H1 (cell line): ENCODE data around the gene ALG11. TPM values are rescaled to one million over a fixed set of nuclear protein-coding genes. Genes with fewer than 3 reads are reported as not detected.

Source experiments
- CTCF ChIA-PET: fragments of 300-600 bp; sonication (Branson Sonifier 250); formaldehyde crosslinking; loops from one replicate; lab custom pipeline; 2021; ENCODE audit not compliant: partially characterized antibody; lab: Charles Lee
- POLR2A ChIA-PET: fragments of 300-600 bp; sonication (Branson Sonifier 250); formaldehyde crosslinking; loops from one replicate; lab custom pipeline; 2021; ENCODE audit warnings: inconsistent platforms; ENCODE audit not compliant: partially characterized antibody; lab: Charles Lee
- DNase-seq, 2 experiments: peaks; one replicate each; pipeline versions ENCODE4 v3.0.0 to v3.0.0-alpha.2; 2010 to 2022; ENCODE audit warnings: low spot score in 2 of 2, low read depth in 1 of 2, mixed read lengths in 1 of 2
- FAIRE-seq: peaks from 2 replicates; lab custom pipeline; 2011; peaks lifted over from hg19 to GRCh38; lab: Jason Lieb, UNC
- H2AFZ ChIP-seq: 2 replicates; pipeline ENCODE4 v1.8.1; 2012; ENCODE audit warnings: low read length, inconsistent platforms
- H2AK5ac ChIP-seq: 2 replicates; pipeline ENCODE4 v1.6.1; 2013; ENCODE audit warnings: low read depth, low read length
- H2BK120ac ChIP-seq: replicated peaks from 2 replicates; pipeline ENCODE3; 2013; ENCODE audit warnings: low read depth, low read length, inconsistent platforms
- H2BK12ac ChIP-seq: 2 replicates; pipeline ENCODE4 v1.6.1; 2013; ENCODE audit warnings: low read depth, low read length
- H2BK15ac ChIP-seq: 2 replicates; pipeline ENCODE4 v1.6.1; 2013; ENCODE audit warnings: low read length
- H2BK20ac ChIP-seq: 2 replicates; pipeline ENCODE4 v1.6.1; 2013; ENCODE audit warnings: low read length
- H2BK5ac ChIP-seq: 2 replicates; pipeline ENCODE4 v1.6.1; 2013; ENCODE audit warnings: low read depth, low read length
- H3K14ac ChIP-seq: 2 replicates; pipeline ENCODE4 v1.6.1; 2013; ENCODE audit warnings: inconsistent platforms; ENCODE audit not compliant: insufficient read length
- H3K18ac ChIP-seq: 2 replicates; pipeline ENCODE4 v1.6.1; 2013; ENCODE audit warnings: low read length; ENCODE audit errors: extremely low read depth
- H3K23ac ChIP-seq: 2 replicates; pipeline ENCODE4 v1.6.1; 2013; ENCODE audit warnings: inconsistent platforms; ENCODE audit not compliant: insufficient read length
- H3K23me2 ChIP-seq: 2 replicates; pipeline ENCODE4 v1.6.1; 2013; ENCODE audit warnings: low read depth, low read length
- H3K27ac ChIP-seq: 2 replicates; pipeline ENCODE4 v1.6.1; 2011; ENCODE audit warnings: low read depth, low read length, inconsistent platforms
- H3K27me3 ChIP-seq, 4 experiments: replicated peaks in 1 of 4; 1 replicate in 1 of 4; 2 replicates in 3 of 4; pipeline versions ENCODE4 v1.6.1 to v1.8.1; 2011 to 2013; ENCODE audit warnings: low read length in 3 of 4, mild to moderate bottlenecking in 3 of 4, inconsistent platforms in 2 of 4, mixed read lengths in 2 of 4, moderate library complexity in 1 of 4; ENCODE audit not compliant: control insufficient read depth in 3 of 4, insufficient read depth in 3 of 4; ENCODE audit errors: extremely low read depth in 1 of 4
- H3K36me3 ChIP-seq, 4 experiments: 2 replicates each; pipeline versions ENCODE4 v1.6.1 to v1.8.1; 2011 to 2013; ENCODE audit warnings: mild to moderate bottlenecking in 4 of 4, low read length in 3 of 4, moderate library complexity in 2 of 4, control low read depth in 1 of 4, inconsistent platforms in 1 of 4; ENCODE audit not compliant: insufficient read depth in 4 of 4, control insufficient read depth in 2 of 4
- H3K4ac ChIP-seq: replicated peaks from 2 replicates; pipeline ENCODE3; 2013; ENCODE audit warnings: low read length, low read depth, mixed read lengths, inconsistent platforms; ENCODE audit not compliant: insufficient read length
- H3K4me1 ChIP-seq, 4 experiments: replicated peaks in 1 of 4; 1 replicate in 1 of 4; 2 replicates in 3 of 4; pipeline versions ENCODE4 v1.6.1 to v1.8.1; 2011 to 2013; ENCODE audit warnings: low read length in 3 of 4, inconsistent platforms in 2 of 4, mixed read lengths in 1 of 4; ENCODE audit not compliant: insufficient read depth in 4 of 4, control insufficient read depth in 3 of 4
- H3K4me2 ChIP-seq, 2 experiments: 2 replicates each; pipeline versions ENCODE4 v1.6.1 to v1.8.1; 2011 to 2013; ENCODE audit warnings: low read depth in 2 of 2, low read length in 2 of 2, control low read depth in 1 of 2, inconsistent platforms in 1 of 2, mild to moderate bottlenecking in 1 of 2; ENCODE audit not compliant: insufficient read depth in 1 of 2
- H3K4me3 ChIP-seq, 4 experiments: fragments of 200-600, 300-600 bp in 1 of 4; sonication (generic), shearing (Covaris generic), sonication (Bioruptor Twin) in 1 of 4; 2 replicates each; pipeline versions ENCODE4 v1.5.1 to v1.8.1; 2011 to 2016; ENCODE audit warnings: low read length in 4 of 4, low read depth in 3 of 4, control low read depth in 2 of 4, inconsistent platforms in 2 of 4, mild to moderate bottlenecking in 2 of 4, mixed read lengths in 1 of 4, moderate library complexity in 1 of 4; ENCODE audit not compliant: insufficient read depth in 2 of 4; ENCODE audit errors: extremely low read depth in 1 of 4
- H3K56ac ChIP-seq: replicated peaks from 2 replicates; pipeline ENCODE3; 2013; ENCODE audit warnings: low read depth, mild to moderate bottlenecking, mixed read lengths, low read length, inconsistent platforms; ENCODE audit not compliant: insufficient read length
- H3K79me1 ChIP-seq: 2 replicates; pipeline ENCODE4 v1.6.1; 2013; ENCODE audit warnings: low read depth, low read length, control low read depth
- H3K79me2 ChIP-seq, 2 experiments: 2 replicates each; pipeline versions ENCODE4 v1.6.1 to v1.8.1; 2012 to 2013; ENCODE audit warnings: low read length in 2 of 2, mild to moderate bottlenecking in 2 of 2, inconsistent platforms in 1 of 2; ENCODE audit not compliant: insufficient read depth in 2 of 2, control insufficient read depth in 1 of 2
- H3K9ac ChIP-seq, 4 experiments: replicated peaks in 1 of 4; 1 replicate in 1 of 4; 2 replicates in 3 of 4; pipeline versions ENCODE4 v1.6.1 to v1.8.1; 2011 to 2013; ENCODE audit warnings: low read depth in 3 of 4, low read length in 3 of 4, control low read depth in 2 of 4, mild to moderate bottlenecking in 2 of 4, moderate library complexity in 2 of 4, inconsistent platforms in 1 of 4; ENCODE audit errors: extremely low read depth in 1 of 4
- H3K9me3 ChIP-seq, 2 experiments: 2 replicates each; pipeline versions ENCODE4 v1.6.1 to v1.8.1; 2012 to 2013; ENCODE audit warnings: mild to moderate bottlenecking in 2 of 2, moderate library complexity in 2 of 2, control low read depth in 1 of 2, inconsistent platforms in 1 of 2, low read depth in 1 of 2, low read length in 1 of 2, mixed read lengths in 1 of 2; ENCODE audit not compliant: insufficient read depth in 2 of 2
- H4K20me1 ChIP-seq, 2 experiments: replicated peaks in 1 of 2; 2 replicates each; pipeline versions ENCODE3 to v1.8.1; 2011 to 2013; ENCODE audit warnings: inconsistent platforms in 2 of 2, low read length in 2 of 2, mild to moderate bottlenecking in 1 of 2; ENCODE audit not compliant: insufficient read depth in 2 of 2, control insufficient read depth in 1 of 2
- H4K5ac ChIP-seq: 2 replicates; pipeline ENCODE4 v1.6.1; 2013; ENCODE audit warnings: low read length, low read depth, mixed read lengths, inconsistent platforms; ENCODE audit not compliant: insufficient read length
- H4K8ac ChIP-seq: 2 replicates; pipeline ENCODE4 v1.8.0; 2013; ENCODE audit warnings: mild to moderate bottlenecking, moderate library complexity, low read length, inconsistent platforms; ENCODE audit not compliant: insufficient read depth; ENCODE audit errors: extremely low read depth
- H4K91ac ChIP-seq: replicated peaks from 2 replicates; pipeline ENCODE3; 2013; ENCODE audit warnings: low read length, mixed read lengths, inconsistent platforms; ENCODE audit not compliant: insufficient read length
- CREB1 ChIP-seq: IDR thresholded peaks from 2 replicates; pipeline ENCODE4 v1.6.1; 2012; ENCODE audit warnings: inconsistent platforms
- TEAD4 ChIP-seq: IDR thresholded peaks from 2 replicates; pipeline ENCODE4 v1.6.1; 2012; ENCODE audit warnings: low read depth, low read length, inconsistent platforms, mixed read lengths
- WGBS, 2 experiments: shearing (Covaris generic) in 1 of 2; methylation state at CpG; one replicate each; pipeline versions ENCODE4 v1.1.6 to v1.1.7; 2013 to 2015; ENCODE audit warnings: low lambda C conversion rate in 2 of 2, mixed read lengths in 2 of 2, inconsistent platforms in 1 of 2, low coverage in 1 of 2, missing lambda C conversion rate in 1 of 2; ENCODE audit not compliant: insufficient replicate concordance in 2 of 2, insufficient coverage in 1 of 2, insufficient read length in 1 of 2; ENCODE audit errors: extremely low coverage in 1 of 2, missing lambda C conversion rate in 1 of 2; 5-methylcytosine and 5-hydroxymethylcytosine counted together
- polyA plus RNA-seq, 7 experiments: library from polyadenylated mRNA; depleted of rRNA in 3 of 7; stranded (reverse) in 5 of 7; unstranded in 2 of 7; fragments of >200 nt in 5 of 7; fragments of 200-250 nt in 2 of 7; gene quantifications; 1 replicate in 5 of 7; 2 replicates in 1 of 7; 4 replicates in 1 of 7; pipeline versions ENCODE4 v1.2.1 to v1.2.3, GENCODE V29; 2011 to 2013; ENCODE audit warnings: missing spikeins in 2 of 7, mixed read lengths in 2 of 7
- total RNA-seq: library from RNA; stranded (reverse); fragmentation: NEBNext Ultra II Directional; extraction: Animal tissue kit (Norgen Biotek cat#: 25700); gene quantifications from 2 replicates; pipeline ENCODE4 v1.2.1, GENCODE V29; 2021

ALG11 gene
- total and polyA plus RNA-seq, 2 of the 8 experiments (the other 6 are each of a cell fraction or from before 2014, with no cell fraction given): 5.2 to 39.9 TPM

DNA sequence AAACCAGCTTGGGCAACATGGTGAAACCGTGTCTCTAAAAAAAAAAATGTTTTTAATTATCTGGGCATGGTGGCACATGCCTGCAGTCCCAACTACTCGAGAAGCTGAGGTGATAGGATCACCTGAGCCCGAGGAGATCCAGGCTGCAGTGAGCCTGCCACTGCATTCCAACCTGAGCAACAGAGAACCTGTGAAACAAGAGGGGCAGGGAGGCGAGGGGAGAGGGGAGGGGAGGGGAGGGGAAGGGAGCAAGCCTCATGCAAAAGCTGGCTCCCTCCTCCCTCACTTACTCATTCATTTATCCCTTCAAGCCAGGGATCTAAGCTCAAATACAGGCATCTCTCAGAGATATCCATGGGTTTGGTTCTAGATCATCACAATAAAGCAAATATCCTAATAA lies 9.8 kb upstream of the ALG11 start:
- DNase-seq (no peak), FAIRE-seq (no peak)
- H3K27ac ChIP-seq: no peak overlapping the region
- no peak overlapping the region for H3K4me3 ChIP-seq
- H2BK15ac ChIP-seq: no peak overlapping the region
- no peak overlapping the region for H4K91ac ChIP-seq
- no peak overlapping the region for H3K4ac ChIP-seq
- H3K27me3 ChIP-seq: no peaks in the 10 kb centered on the region; a peak in 2 of 7 replicates
- no peak overlapping the region for H3K56ac ChIP-seq
- no peaks in the 10 kb centered on the region for H3K79me2 ChIP-seq
- no peak overlapping the region for H3K18ac ChIP-seq
- no peak overlapping the region for H4K8ac ChIP-seq
- no peak overlapping the region for H2AFZ ChIP-seq
- 61% methylated on average over 3 of the region's 4 CpGs; no CpG with 5 or more reads in 1 of the 2 experiments for WGBS, 2 experiments
- H3K36me3 ChIP-seq: no peaks in the 10 kb centered on the region
- no peak overlapping the region for H2AK5ac ChIP-seq
- no peak overlapping the region for H4K5ac ChIP-seq
- no peak overlapping the region for H3K9ac ChIP-seq
- H3K23ac ChIP-seq: no peak overlapping the region
- CTCF ChIA-PET: interaction anchor here (0.7 to 6.7 kb wide), 14 partner anchors 10 to 445 kb away, joined by 3 to 107 read pairs (median 3); partner anchors contain the start of genes ALG11 and NEK5
- H3K14ac ChIP-seq: no peak overlapping the region
- POLR2A ChIA-PET: interaction anchor here (0.6 to 2.3 kb wide), 3 partner anchors 9 to 1726 kb away, joined by 3 to 8 read pairs (median 4); partner anchors contain the start of genes ALG11 and ATP7B
- H3K4me1 ChIP-seq: peaks cover 0 to 19% (median 14%) of the 10 kb centered on the region in 4 experiments; a peak in 4 of 7 replicates
- no peaks in the 10 kb centered on the region for H3K9me3 ChIP-seq
- no peak overlapping the region for H2BK12ac ChIP-seq
- TF ChIP-seq CREB1 (no peak), TEAD4 (peak; percentile 61; the same call in 1 of the 2 replicates)
- H3K79me1 ChIP-seq: peaks cover 4% of the 10 kb centered on the region
- H2BK5ac ChIP-seq: no peak overlapping the region
- no peak overlapping the region for H2BK120ac ChIP-seq
- peaks cover 2% of the 10 kb centered on the region; the same call in 1 of the 2 replicates for H3K23me2 ChIP-seq
- no peak overlapping the region for H3K4me2 ChIP-seq
- peaks cover 0 to 3% of the 10 kb centered on the region in 2 experiments for H4K20me1 ChIP-seq
- no peak overlapping the region for H2BK20ac ChIP-seq
